HepG2 (cell line): ENCODE measurements around the gene OR6S1. TPM values are rescaled to one million over a fixed set of nuclear protein-coding genes. Genes with fewer than 3 reads are reported as not detected.

Experiments
- AKAP8 ChIP-seq: sonication (generic); formaldehyde crosslinking; IDR thresholded peaks from 2 replicates; pipeline ENCODE4 v1.5.1; 2020; ENCODE audit warnings: mild to moderate bottlenecking, missing genetic modification reagents
- FOXM1 ChIP-seq: sonication (generic); formaldehyde crosslinking; IDR thresholded peaks from 2 replicates; pipeline ENCODE4 v1.5.0; 2020; ENCODE audit warnings: missing genetic modification reagents
- HOXA3 ChIP-seq: sonication (generic); formaldehyde crosslinking; IDR thresholded peaks from 2 replicates; pipeline ENCODE4 v1.5.0; 2020; ENCODE audit warnings: missing genetic modification reagents
- KDM2A ChIP-seq: sonication (generic); formaldehyde crosslinking; IDR thresholded peaks from 2 replicates; pipeline ENCODE4 v1.4.0; 2020; ENCODE audit warnings: low read depth, missing genetic modification reagents, borderline replicate concordance
- KDM5A ChIP-seq: fragments of 200-600 bp; sonication (generic); IDR thresholded peaks from 2 replicates; pipeline ENCODE4 v1.7.0; 2018; ENCODE audit warnings: antibody characterized with exemption, mild to moderate bottlenecking, low read length, borderline replicate concordance
- KLF11 ChIP-seq: IDR thresholded peaks from 2 replicates; pipeline ENCODE4 v1.6.1; 2016; ENCODE audit warnings: missing compliant biosample characterization
- ONECUT2 ChIP-seq: sonication (generic); formaldehyde crosslinking; IDR thresholded peaks from 2 replicates; pipeline ENCODE4 v1.4.0; 2020; ENCODE audit warnings: missing genetic modification reagents
- PCBP2 ChIP-seq: fragments of 200-400 bp; formaldehyde crosslinking; optimal IDR thresholded peaks from 2 replicates; pipeline ENCODE3; 2018; ENCODE audit warnings: low read length, low read depth; ENCODE audit not compliant: poor library complexity, severe bottlenecking
- RBAK ChIP-seq: sonication (generic); formaldehyde crosslinking; IDR thresholded peaks from 2 replicates; pipeline ENCODE4 v1.5.1; 2020; ENCODE audit warnings: mild to moderate bottlenecking, missing genetic modification reagents
- SOX6 ChIP-seq, 2 experiments: fragments of 450-650 bp in 1 of 2; sonication (generic) in 1 of 2; formaldehyde crosslinking in 1 of 2; IDR thresholded peaks; 2 replicates each; pipeline versions ENCODE4 v1.4.0 to v1.6.1; 2017 to 2020; ENCODE audit warnings: antibody characterized with exemption in 1 of 2, mild to moderate bottlenecking in 1 of 2, missing genetic modification reagents in 1 of 2
- ZBTB2 ChIP-seq: sonication (generic); formaldehyde crosslinking; IDR thresholded peaks from 2 replicates; pipeline ENCODE4 v1.8.0; 2022; ENCODE audit warnings: low read depth, missing genetic modification reagents
- ZBTB44 ChIP-seq: sonication (generic); formaldehyde crosslinking; IDR thresholded peaks from 2 replicates; pipeline ENCODE4 v1.4.0; 2020; ENCODE audit warnings: missing genetic modification reagents
- ZNF18 ChIP-seq: sonication (generic); formaldehyde crosslinking; IDR thresholded peaks from 2 replicates; pipeline ENCODE4 v1.8.0; 2022; ENCODE audit warnings: mild to moderate bottlenecking, missing genetic modification reagents; ENCODE audit not compliant: insufficient replicate concordance
- ZNF20 ChIP-seq: sonication (generic); formaldehyde crosslinking; IDR thresholded peaks from 2 replicates; pipeline ENCODE4 v1.4.0; 2020; ENCODE audit warnings: mild to moderate bottlenecking, moderate library complexity, missing genetic modification reagents
- ZNF577 ChIP-seq: sonication (generic); formaldehyde crosslinking; IDR thresholded peaks from 2 replicates; pipeline ENCODE4 v1.4.0; 2020; ENCODE audit warnings: mild to moderate bottlenecking, low read depth, missing genetic modification reagents, borderline replicate concordance
- ZNF644 ChIP-seq: IDR thresholded peaks from 2 replicates; pipeline ENCODE4 v1.6.1; 2016; ENCODE audit warnings: low read depth
- ZNF773 ChIP-seq: sonication (generic); formaldehyde crosslinking; IDR thresholded peaks from 2 replicates; pipeline ENCODE4 v1.4.0; 2020; ENCODE audit warnings: missing genetic modification reagents, borderline replicate concordance
- ZSCAN25 ChIP-seq: sonication (generic); formaldehyde crosslinking; IDR thresholded peaks from 2 replicates; pipeline ENCODE4 v1.8.0; 2022; ENCODE audit warnings: mild to moderate bottlenecking, missing genetic modification reagents
- polyA plus RNA-seq, 8 experiments: library from polyadenylated mRNA; depleted of rRNA in 3 of 8; stranded (reverse) in 7 of 8; unstranded in 1 of 8; fragments of >200 nt; fragmentation: Illumina TruSeq in 4 of 8; extraction: Trizol in 4 of 8; gene quantifications; 2 replicates each; pipeline versions ENCODE4 v1.2.1 to v1.2.3, GENCODE V29; 2011 to 2016; ENCODE audit warnings: low read depth in 4 of 8, missing spikeins in 1 of 8, mixed read lengths in 1 of 8; ENCODE audit not compliant: insufficient read depth in 1 of 8
- total RNA-seq, 5 experiments: library from RNA; depleted of rRNA; stranded (reverse); fragments of >200 nt; fragmentation: Illumina TruSeq; extraction: Trizol; gene quantifications; 2 replicates each; pipeline ENCODE4 v1.2.3, GENCODE V29; 2016; ENCODE audit warnings: low read depth in 1 of 5
- TF ChIP-seq, protein P1 (sequence below): sonication (generic); formaldehyde crosslinking; IDR thresholded peaks from 2 replicates; pipeline ENCODE4 v1.5.1; 2020; ENCODE audit warnings: missing genetic modification reagents, mild to moderate bottlenecking, borderline replicate concordance

OR6S1 gene
- total and polyA plus RNA-seq, 2 of the 13 experiments (the other 11 are each of a cell fraction or from before 2014, with no cell fraction given) = 0.09 TPM; not detected in 1

DNA sequence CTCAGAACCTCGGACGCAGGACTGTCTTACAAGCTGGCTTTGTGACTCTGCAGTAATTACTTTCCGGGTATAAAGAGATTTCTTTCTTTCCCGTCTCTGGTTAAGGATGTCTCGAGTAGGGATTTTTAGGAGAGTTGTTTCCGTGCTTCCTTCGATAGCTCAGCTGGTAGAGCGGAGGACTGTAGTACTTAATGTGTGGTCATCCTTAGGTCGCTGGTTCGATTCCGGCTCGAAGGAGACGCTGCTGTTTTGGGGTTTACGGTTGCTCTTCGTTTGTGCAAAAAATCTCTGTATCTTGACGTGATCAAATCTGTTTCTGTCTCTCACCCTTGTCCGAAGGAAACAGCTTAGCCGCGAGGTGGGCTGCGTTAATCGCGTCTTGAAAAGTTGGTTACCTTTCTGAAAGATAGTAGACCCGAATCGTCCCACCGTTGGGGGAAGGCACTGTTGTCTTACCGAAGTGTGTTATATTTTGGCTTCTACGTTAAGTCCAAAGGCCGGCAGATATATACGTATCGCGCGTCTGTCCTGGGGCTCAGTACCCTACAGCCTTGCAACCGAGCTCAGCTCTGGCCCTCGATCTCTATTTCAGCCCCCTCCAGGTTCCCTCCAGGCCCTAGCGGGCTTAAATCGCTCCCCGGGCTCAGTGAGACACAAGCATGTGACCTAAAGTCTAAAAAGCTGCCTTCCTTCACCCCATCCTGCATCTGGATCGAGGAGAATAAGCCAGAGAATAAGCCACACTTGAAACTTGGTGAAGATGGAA lies 41.8 kb upstream of the OR6S1 start (continued):
- no peak for TF ChIP-seq PCBP2
- TF ChIP-seq FOXM1 (CRISPR knock-in tag) = no peak
- TF ChIP-seq KDM2A (CRISPR knock-in tag) = peak; percentile 4; the same call in 1 of the 2 replicates
- no peak for TF ChIP-seq ZNF577 (CRISPR knock-in tag)
- TF ChIP-seq SOX6 (IDR thresholded peaks at IDR 0.05) = no peak
- peak; percentile 69 for TF ChIP-seq SOX6 (CRISPR knock-in tag; IDR thresholded peaks at IDR 0.05)
- TF ChIP-seq ZBTB44 = no peak
- TF ChIP-seq RBAK (CRISPR knock-in tag) = no peak
- TF ChIP-seq KDM5A = no peak; the same call in 1 of the 2 replicates
- TF ChIP-seq, protein P1, sequence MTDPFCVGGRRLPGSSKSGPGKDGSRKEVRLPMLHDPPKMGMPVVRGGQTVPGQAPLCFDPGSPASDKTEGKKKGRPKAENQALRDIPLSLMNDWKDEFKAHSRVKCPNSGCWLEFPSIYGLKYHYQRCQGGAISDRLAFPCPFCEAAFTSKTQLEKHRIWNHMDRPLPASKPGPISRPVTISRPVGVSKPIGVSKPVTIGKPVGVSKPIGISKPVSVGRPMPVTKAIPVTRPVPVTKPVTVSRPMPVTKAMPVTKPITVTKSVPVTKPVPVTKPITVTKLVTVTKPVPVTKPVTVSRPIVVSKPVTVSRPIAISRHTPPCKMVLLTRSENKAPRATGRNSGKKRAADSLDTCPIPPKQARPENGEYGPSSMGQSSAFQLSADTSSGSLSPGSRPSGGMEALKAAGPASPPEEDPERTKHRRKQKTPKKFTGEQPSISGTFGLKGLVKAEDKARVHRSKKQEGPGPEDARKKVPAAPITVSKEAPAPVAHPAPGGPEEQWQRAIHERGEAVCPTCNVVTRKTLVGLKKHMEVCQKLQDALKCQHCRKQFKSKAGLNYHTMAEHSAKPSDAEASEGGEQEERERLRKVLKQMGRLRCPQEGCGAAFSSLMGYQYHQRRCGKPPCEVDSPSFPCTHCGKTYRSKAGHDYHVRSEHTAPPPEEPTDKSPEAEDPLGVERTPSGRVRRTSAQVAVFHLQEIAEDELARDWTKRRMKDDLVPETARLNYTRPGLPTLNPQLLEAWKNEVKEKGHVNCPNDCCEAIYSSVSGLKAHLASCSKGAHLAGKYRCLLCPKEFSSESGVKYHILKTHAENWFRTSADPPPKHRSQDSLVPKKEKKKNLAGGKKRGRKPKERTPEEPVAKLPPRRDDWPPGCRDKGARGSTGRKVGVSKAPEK (CRISPR knock-in tag) = no peak; the same call in 1 of the 2 replicates
- TF ChIP-seq ZBTB2 (CRISPR knock-in tag) = peak; percentile 29; the same call in 1 of the 2 replicates
- peak; percentile 10 for TF ChIP-seq ZNF18 (CRISPR knock-in tag)
- TF ChIP-seq ONECUT2 = no peak
- TF ChIP-seq ZNF20 = peak; percentile 62; the same call in 1 of the 2 replicates
- no peak for TF ChIP-seq HOXA3 (CRISPR knock-in tag)
- TF ChIP-seq AKAP8 (CRISPR knock-in tag) = no peak
- no peak for TF ChIP-seq ZNF644 (CRISPR knock-in tag)
- TF ChIP-seq ZNF773 (CRISPR knock-in tag) = no peak; the same call in 1 of the 2 replicates
- no peak; the same call in 1 of the 2 replicates for TF ChIP-seq ZSCAN25
- peak; percentile 34; the same call in 1 of the 2 replicates for TF ChIP-seq KLF11 (CRISPR knock-in tag)
